Embryonic facial prominence (tissue), 1 donor: ENCODE results near the gene HOXA10.

ENCODE experiments used
- DNase-seq: peaks from one replicate; pipeline ENCODE4 v3.0.0-alpha.2; 2016; ENCODE audit errors: extremely low spot score

HOXA10 gene

GRCh38 chr7:27173956-27174873 lies at the start of gene HOXA10:
Gene HOXA10 (minus strand): TSS chr7:27174320. CDS start chr7:27174306, 14 bp downstream.
- DNase-seq = no peak

GRCh38 chr7:27221201-27221797 lies 47.2 kb upstream of the HOXA10 start:
- DNase-seq = no peak

- DNase-seq = no peak
Measured at GRCh38 chr7:27220440-27220955, 46.4 kb upstream of the HOXA10 start.

- no peak for DNase-seq
Measured at GRCh38 chr7:27219821-27220220, 45.7 kb upstream of the HOXA10 start.

- DNase-seq = no peak
Measured at GRCh38 chr7:27217951-27218350, 43.8 kb upstream of the HOXA10 start.

GRCh38 chr7:27215356-27215755 lies 41.2 kb upstream of the HOXA10 start:
- DNase-seq = no peak

- no peak for DNase-seq
Measured at GRCh38 chr7:27214239-27214950, 40.3 kb upstream of the HOXA10 start.

GRCh38 chr7:27213433-27214238 lies 39.5 kb upstream of the HOXA10 start:
- no peak for DNase-seq

- DNase-seq = no peak
Measured at GRCh38 chr7:27212497-27213432, 38.6 kb upstream of the HOXA10 start.

GRCh38 chr7:27211764-27212204 lies 37.7 kb upstream of the HOXA10 start:
- no peak for DNase-seq

GRCh38 chr7:27211084-27211446 lies 36.9 kb upstream of the HOXA10 start:
- no peak for DNase-seq

- DNase-seq = no peak
Measured at GRCh38 chr7:27210441-27211083, 36.4 kb upstream of the HOXA10 start.

GRCh38 chr7:27209933-27210440 lies 35.9 kb upstream of the HOXA10 start:
- no peak for DNase-seq

GRCh38 chr7:27208998-27209397 lies 34.9 kb upstream of the HOXA10 start:
- DNase-seq = no peak

GRCh38 chr7:27207348-27207985 lies 33.3 kb upstream of the HOXA10 start:
- no peak for DNase-seq

GRCh38 chr7:27205325-27206280 lies 31.5 kb upstream of the HOXA10 start:
- no peak for DNase-seq

- DNase-seq = no peak
Measured at GRCh38 chr7:27204851-27205322, 30.8 kb upstream of the HOXA10 start.
